NOMO-1 treated with DMSO at 0.1 percent for 48 hours (cell line): ENCODE results near the gene ZNF683.

Experiments used
- DNase-seq: peaks from one replicate; lab custom pipeline; 2025; ENCODE audit not compliant: unreplicated experiment; lab: John Stamatoyannopoulos, UW

Gene ZNF683

DNA sequence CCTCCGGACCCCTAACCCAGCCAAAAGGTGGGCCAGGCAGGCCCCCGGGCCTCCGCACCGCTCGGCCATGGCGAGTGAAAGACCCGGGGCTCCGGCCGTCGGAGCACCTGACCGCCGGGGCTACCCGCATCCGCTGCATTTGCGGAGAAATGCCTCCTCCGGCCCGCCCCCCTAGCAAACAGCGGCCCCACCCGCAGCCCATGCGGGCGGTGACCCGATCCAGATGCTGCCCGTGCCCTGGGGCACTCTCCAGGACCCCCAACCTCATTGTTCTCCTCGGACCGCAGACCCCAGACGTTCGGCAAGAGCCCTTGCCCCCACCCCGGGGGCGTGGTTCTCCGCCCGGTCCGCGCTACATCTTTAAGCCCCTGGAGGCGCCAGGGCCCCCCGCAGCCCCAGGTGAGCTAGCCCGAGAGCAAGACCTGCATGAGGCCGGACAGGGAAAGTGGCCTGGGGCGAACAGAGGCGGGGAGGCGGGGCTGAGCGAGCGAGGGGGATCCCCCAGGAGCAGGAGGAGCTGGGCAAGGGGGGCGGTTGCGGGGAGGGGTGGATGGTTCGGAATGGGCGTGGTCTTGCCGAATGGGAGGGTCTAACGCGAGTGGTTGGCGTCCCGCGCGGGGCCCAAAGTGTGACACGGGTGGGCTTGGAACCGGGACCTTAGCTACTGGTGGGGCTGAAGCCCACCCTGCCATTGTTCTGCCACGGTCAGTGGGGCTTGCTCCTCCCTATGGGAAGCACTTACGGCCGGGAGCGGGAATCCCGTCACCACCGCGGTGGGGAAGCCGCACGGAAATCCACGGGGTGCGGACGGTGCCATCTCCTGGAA, 12.4 kb downstream of the ZNF683 start:
- DNase-seq = no peak

DNA sequence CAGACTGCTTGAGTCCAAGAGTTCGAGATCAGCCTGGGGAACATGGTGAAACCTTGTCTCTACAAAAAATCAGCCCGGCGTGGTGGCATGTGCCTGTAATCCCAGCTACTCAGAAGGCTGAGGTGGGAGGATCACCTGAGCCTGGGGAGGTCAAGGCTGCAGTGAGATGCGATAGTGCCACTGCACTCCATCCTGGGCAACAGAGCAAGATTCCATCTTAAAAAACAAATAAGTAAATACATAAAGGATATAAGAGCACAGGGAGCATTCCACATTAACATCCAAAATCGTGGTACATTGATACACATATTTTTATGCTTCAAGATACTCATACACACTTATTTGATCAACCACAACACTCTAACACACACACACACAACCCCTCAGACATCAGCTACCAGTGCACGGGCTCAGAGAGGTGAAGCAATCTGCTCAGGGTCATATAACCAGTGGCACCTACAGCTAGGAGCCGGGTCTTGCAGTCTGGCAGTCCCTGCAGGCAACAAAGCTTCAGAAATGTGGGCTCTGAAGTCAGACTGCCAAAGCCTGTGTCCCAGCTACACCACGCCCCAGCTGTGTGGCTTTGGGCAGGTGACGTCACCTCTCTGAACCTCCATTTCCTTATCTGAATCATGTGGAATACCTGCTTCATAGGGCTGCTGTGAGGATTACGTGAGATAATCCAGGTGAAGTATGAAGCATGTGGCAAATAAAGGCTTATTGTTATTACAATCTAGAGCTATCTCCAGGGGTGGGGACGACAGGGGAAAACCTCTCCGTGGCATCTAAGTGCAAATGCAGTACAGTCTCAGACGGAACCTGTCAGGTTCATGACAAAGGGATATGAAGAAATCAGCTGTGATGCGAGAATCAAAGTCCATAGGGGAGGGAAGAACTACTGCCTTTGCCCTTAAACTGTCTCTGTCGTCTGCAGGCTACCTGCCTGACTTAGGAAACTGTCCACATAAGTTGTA, 13.9 kb downstream of the ZNF683 start:
- peak; percentile 69 for DNase-seq

GRCh38 chr1:26357121-26357602, 15.4 kb downstream of the ZNF683 start:
- DNase-seq = no peak

GRCh38 chr1:26356106-26356505, 16.4 kb downstream of the ZNF683 start:
- DNase-seq = no peak

- no peak for DNase-seq
These were observed 17.6 kb downstream of the ZNF683 start for GRCh38 chr1:26354972-26355371.

DNA sequence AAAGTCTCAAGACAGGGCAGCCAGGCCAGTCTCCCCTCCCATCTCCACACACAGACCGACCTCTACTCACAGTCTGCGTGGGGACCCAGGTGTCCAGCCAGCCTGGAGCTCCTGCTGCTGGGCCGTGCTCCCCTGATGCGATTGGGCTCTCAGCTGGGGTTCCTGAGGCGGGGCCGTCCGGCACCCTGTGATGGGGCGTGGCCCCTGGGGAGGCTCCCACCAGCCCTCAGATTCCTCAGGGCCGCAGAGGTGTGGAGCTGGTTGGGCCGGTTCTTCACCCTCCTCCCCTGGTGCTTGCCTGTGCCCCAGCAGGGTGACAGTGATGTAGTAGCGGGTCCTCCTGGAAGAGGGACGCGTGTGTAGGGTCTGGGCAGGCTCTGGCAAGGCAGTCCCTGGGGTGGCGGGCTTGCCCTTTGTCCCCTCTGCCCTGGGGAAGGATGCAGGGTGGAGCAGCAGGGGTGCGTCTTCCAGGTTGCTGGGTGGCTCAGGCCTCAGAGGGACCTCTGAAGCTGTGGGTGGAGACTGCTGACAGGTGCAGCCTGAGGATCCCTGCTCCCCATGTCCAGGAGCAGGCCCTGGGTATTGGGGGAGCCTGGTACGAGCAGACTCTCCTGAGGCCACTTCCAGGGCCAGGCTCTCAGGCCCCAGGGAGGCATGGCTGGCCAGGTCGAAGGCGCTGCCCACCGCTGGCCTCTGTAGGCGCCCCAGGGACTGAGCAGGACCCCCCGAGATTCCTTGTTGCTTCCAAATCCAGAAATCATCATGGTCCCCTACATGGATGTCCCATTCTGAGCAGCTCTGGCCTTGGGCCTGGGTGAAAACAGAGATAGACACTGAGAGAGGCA, 18.4 kb downstream of the ZNF683 start, which contains the start of gene CRYBG2:
Gene CRYBG2 (minus strand): TSS at position 155 of the 845 bp plus-strand sequence. CDS start 7,473 bp downstream, outside the sequence.
- DNase-seq = no peak

GRCh38 chr1:26353210-26353859, 19.2 kb downstream of the ZNF683 start:
- no peak for DNase-seq

- no peak for DNase-seq
These were observed 20.2 kb downstream of the ZNF683 start for GRCh38 chr1:26352338-26352679.

DNA sequence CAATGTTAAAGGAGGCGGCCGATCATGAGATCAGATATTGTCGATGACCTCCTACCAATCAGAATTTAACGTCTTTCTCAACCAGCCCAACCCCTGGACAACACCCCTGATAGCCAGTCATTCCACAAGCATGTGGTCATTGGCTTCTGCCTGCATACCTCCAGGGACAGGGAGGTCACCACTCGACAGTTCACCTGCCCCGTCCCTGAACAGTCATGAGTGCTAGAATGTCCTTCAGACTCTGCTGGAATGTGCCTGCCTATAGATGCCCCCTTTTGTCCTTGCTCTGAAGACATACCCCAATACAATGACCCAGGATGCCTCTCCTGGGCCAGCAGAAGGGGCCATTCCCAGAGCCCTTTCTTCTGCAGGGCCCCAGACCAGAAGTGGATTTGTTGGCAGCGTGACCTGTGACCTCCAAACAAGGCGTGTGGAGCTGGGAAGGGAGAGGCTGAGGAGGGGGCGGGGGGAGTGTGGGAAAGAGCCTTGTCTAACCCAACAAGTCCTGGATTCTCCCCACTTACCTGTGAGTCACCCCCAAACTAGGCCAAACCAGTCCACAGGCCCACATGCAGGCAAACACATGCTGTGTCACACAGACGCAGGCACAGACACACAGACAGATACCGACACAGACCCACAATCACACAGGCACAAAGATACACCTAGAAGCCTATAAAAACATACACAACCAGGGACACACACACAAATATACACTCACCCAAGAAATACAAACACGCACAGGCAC, 20.8 kb downstream of the ZNF683 start:
- no peak for DNase-seq

GRCh38 chr1:26350701-26351589, 21.6 kb downstream of the ZNF683 start:
- no peak for DNase-seq

GRCh38 chr1:26350343-26350700, 22.2 kb downstream of the ZNF683 start:
- DNase-seq = no peak

DNA sequence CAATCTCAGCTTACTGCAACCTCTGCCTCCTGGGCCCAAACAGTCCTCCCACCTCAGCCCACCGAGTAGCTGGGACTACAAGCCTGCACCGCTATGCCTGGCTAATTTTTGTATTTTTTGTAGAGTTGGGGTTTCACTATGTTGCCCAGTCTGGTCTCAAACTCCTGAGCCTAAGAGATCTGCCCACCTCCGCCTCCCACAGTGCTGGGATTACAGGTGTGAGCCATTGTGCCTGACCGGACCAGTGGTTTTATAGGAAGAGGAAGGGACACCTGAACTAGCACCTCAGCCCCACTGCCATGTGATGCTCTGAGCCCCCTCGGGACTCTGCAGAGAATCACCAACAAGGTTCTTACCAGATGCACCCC, 22.7 kb downstream of the ZNF683 start:
- DNase-seq = no peak

DNA sequence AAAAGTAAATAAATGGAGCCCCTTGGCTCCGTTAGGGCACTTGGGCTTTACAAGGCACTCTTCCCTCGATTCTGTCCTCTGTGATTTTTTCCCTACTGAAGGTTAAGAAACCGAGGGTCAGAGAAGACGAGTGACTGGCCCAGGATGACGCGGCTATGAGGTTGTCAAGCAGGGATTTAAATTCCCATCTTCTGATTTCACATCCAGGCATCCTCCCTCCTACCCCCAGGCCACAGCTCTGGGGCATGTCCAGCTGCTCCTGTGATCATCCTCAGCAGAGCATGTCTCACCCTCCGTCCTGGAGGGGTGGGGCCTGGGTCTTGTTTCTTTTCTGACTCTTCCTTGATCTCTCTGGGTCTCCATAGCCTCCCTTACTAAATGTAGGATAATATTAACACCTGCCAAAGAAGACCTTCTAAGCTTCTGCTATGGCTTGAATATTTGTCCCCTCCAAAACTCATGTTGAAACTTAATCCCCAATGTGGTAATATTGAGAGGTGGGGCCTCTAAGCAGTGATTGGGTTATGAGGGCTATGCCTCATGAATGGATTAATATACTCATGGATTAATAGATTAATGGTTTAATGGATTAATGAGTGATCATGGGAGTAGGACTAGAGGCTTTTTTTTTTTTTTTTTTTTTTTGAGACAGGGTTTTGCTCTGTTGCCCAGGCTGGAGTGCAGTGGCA, 23.2 kb downstream of the ZNF683 start:
- no peak for DNase-seq

- DNase-seq = peak; percentile 28
These were observed 26.1 kb downstream of the ZNF683 start for GRCh38 chr1:26346274-26347033.

GRCh38 chr1:26345718-26346117, 26.8 kb downstream of the ZNF683 start:
- DNase-seq = no peak

DNA sequence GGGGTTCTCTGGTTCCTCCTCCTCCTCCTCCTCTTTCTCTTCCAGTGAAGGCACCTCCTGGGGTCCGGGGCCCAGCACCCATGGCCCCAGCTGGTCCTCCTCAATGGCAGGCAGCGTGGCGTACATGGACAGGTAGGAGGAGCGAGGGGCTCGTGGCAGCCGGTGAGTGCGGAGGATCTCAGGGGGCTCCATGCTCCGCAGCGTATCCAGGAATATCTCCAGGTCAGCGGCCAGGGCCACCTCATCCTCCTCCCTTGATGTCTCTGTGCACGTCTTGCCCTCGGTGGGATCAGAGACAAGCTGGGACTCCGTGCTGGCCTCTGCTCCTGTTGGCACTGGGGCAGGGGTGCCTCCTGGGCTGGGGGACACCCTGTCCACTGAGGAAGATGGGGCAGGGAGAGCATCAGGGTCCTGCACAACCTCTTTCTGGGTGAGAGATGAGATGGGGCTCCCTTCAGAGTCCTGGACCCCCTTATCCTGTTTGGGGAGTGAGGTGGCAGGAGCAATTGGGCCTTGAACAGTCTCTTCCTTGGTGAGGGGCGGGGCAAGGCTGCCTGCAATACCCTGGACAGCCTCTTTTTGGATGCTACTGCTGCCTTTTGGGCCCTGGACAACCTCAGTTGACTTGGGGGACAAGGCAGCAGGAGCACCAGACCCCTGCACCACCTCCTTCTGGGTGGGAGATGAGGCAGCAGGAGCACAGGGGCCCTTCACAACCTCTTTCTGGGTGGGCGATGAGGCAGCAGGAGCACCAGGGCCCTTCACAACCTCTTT, 28.2 kb downstream of the ZNF683 start:
- DNase-seq = no peak

DNA sequence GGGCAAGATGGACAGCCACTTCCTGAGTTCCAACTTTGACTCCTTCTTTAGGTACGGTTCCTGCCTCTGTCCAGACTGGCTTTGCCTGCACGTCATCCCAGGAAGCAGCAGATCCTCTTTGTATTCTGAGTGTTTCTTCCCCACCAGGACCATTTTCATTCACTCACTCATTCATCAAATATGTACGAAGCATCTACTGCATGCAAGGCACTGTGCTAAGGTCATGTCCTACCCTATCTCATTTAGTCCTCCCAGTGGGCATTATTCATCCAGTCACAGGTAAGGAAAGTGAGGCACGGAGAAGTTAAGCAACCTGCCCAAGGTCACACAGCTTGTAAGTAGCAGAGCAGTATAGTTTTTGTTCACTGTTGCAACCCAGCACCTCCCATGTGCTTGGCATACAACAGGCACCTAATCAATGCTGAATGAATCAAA, 32.5 kb downstream of the ZNF683 start:
- DNase-seq = no peak
